ENCODE measurements around the gene ZNF519. TPM values are rescaled to one million over a fixed set of nuclear protein-coding genes. Genes with fewer than 3 reads are reported as not detected.

The ZNF519 gene
- total RNA-seq, 3 donors from 2014 or later: 7.3 to 12.8 (median 7.4) TPM

- DNase-seq: no peak
- no peaks in the 10 kb centered on the region for H3K4me1 ChIP-seq (ENCODE audit: low read depth)
- intact Hi-C loops (cut with DNase I, micrococcal nuclease): no loop called here
- H3K9me3 ChIP-seq: no peaks in the 10 kb centered on the region
- ATAC-seq: no peak
- H3K4me3 ChIP-seq: no peak overlapping the region
- no peaks in the 10 kb centered on the region for H3K36me3 ChIP-seq (ENCODE audit: low read depth)
- TF ChIP-seq CTCF (IDR thresholded peaks at IDR 0.05): no peak
Measured at GRCh38 chr18:14122097-14122496, 10.1 kb downstream of the ZNF519 start.

GRCh38 chr18:14120926-14121325 is 11.3 kb downstream of the ZNF519 start:
- Histone ChIP-seq H3K36me3 (ENCODE audit: low read depth) (no peaks in the 10 kb centered on the region), H3K4me1 (ENCODE audit: low read depth) (no peaks in the 10 kb centered on the region), H3K9me3 (peaks cover 6% of the 10 kb centered on the region), H3K4me3 (no peak overlapping the region)
- intact Hi-C loops (cut with DNase I, micrococcal nuclease): no loop called here
- TF ChIP-seq CTCF (IDR thresholded peaks at IDR 0.05): no peak
- ATAC-seq: no peak
- no peak for DNase-seq

GRCh38 chr18:14117606-14118005 is 14.6 kb downstream of the ZNF519 start:
- intact Hi-C loops (cut with DNase I, micrococcal nuclease): no loop called here
- no peaks in the 10 kb centered on the region for H3K36me3 ChIP-seq (ENCODE audit: low read depth)
- no peak overlapping the region for H3K4me3 ChIP-seq
- DNase-seq (no peak), ATAC-seq (no peak)
- H3K9me3 ChIP-seq: peaks cover 6% of the 10 kb centered on the region
- no peak for TF ChIP-seq CTCF (IDR thresholded peaks at IDR 0.05)
- no peaks in the 10 kb centered on the region for H3K4me1 ChIP-seq (ENCODE audit: low read depth)

GRCh38 chr18:14106906-14107305 is 25.3 kb downstream of the ZNF519 start:
- H3K36me3 ChIP-seq (ENCODE audit: low read depth): no peaks in the 10 kb centered on the region
- no peaks in the 10 kb centered on the region for H3K9me3 ChIP-seq
- DNase-seq (no peak), ATAC-seq (no peak)
- H3K4me1 ChIP-seq (ENCODE audit: low read depth): no peaks in the 10 kb centered on the region
- intact Hi-C loops (cut with DNase I, micrococcal nuclease): no loop called here
- no peak for TF ChIP-seq CTCF (IDR thresholded peaks at IDR 0.05)
- no peak overlapping the region for H3K4me3 ChIP-seq

- ATAC-seq (no peak), DNase-seq (no peak)
- no peak for TF ChIP-seq CTCF (IDR thresholded peaks at IDR 0.05)
- H3K36me3 ChIP-seq (ENCODE audit: low read depth): no peaks in the 10 kb centered on the region
- H3K4me3 ChIP-seq: no peak overlapping the region
- intact Hi-C loops (cut with DNase I, micrococcal nuclease): no loop called here
- no peaks in the 10 kb centered on the region for H3K9me3 ChIP-seq
- H3K4me1 ChIP-seq (ENCODE audit: low read depth): no peaks in the 10 kb centered on the region
Measured at GRCh38 chr18:14104906-14105748, 27.1 kb downstream of the ZNF519 start.
